ENCODE measurements around the gene ATP23. TPM values are rescaled to one million over a fixed set of nuclear protein-coding genes. Genes with fewer than 3 reads are reported as not detected.
A peak's percentile ranks its signal among the peaks of the same experiment; 100 is the strongest.

ATP23 gene
- polyA plus RNA-seq, 1 donor (not counting 4 experiments of a cell fraction or from before 2014, with no cell fraction given), result 12.2 TPM

GRCh38 chr12:57990241-57990883 is 49.0 kb downstream of the ATP23 start:
- Histone ChIP-seq H3K4me3 (ENCODE audit: control insufficient read depth in 2 of 3, extremely low read depth in 1 of 3, insufficient read depth in 2 of 3, low read depth in 1 of 3, low read length in 3 of 3) (no peak overlapping the region), H3K4me2 (ENCODE audit: control insufficient read depth, extremely low read depth, insufficient read depth, low read depth, low read length) (no peak overlapping the region), H3K36me3 (ENCODE audit: control insufficient read depth in 2 of 2, extremely low read depth in 1 of 2, insufficient read depth in 2 of 2, low read length in 2 of 2) (no peaks in the 10 kb centered on the region), H4K20me1 (ENCODE audit: control insufficient read depth, extremely low read depth, insufficient read depth, low read length) (no peaks in the 10 kb centered on the region), H2AFZ (ENCODE audit: control insufficient read depth, low read length) (no peak overlapping the region), H3K9ac (ENCODE audit: control insufficient read depth, extremely low read depth, insufficient read depth, low read length) (no peak overlapping the region), H3K27ac (ENCODE audit: control insufficient read depth, insufficient read depth, low read length) (no peak overlapping the region), H3K27me3 (ENCODE audit: control insufficient read depth, extremely low read depth, insufficient read depth, low read length) (no peaks in the 10 kb centered on the region), H3K9me1 (ENCODE audit: control insufficient read depth, extremely low read depth, insufficient read depth, low read length) (no peaks in the 10 kb centered on the region), H3K79me2 (ENCODE audit: control insufficient read depth, insufficient read depth, low read length) (no peaks in the 10 kb centered on the region), H3K9me3 (ENCODE audit: control insufficient read depth, low read depth, low read length) (no peaks in the 10 kb centered on the region), H3K4me1 (ENCODE audit: control insufficient read depth, extremely low read depth, insufficient read depth, low read length) (peaks cover 3% of the 10 kb centered on the region)
- TF ChIP-seq CTCF (optimal IDR thresholded peaks at IDR 0.05 in 1 of 3, IDR thresholded peaks at IDR 0.05 in 1 of 3, conservative IDR thresholded peaks at IDR 0.05 in 1 of 3; ENCODE audit: extremely low read depth in 1 of 3, insufficient read depth in 2 of 3, low read length in 3 of 3) (no peak), EZH2 (IDR thresholded peaks at IDR 0.05; ENCODE audit: low read length) (no peak)
- dilution Hi-C loops (cut with MboI; ENCODE audit: extremely low pct_ligation_motif_present, low sequenced_read_pairs), result no loop called here
- FAIRE-seq (no peak), DNase-seq (ENCODE audit: low read depth, low spot score) (no peak)

GRCh38 chr12:57992001-57992400 is 50.6 kb downstream of the ATP23 start:
- FAIRE-seq (peak; percentile 67), DNase-seq (ENCODE audit: low read depth, low spot score) (no peak)
- H2AFZ ChIP-seq (ENCODE audit: control insufficient read depth, low read length), result no peak overlapping the region
- no peaks in the 10 kb centered on the region for H4K20me1 ChIP-seq (ENCODE audit: control insufficient read depth, extremely low read depth, insufficient read depth, low read length)
- H3K9ac ChIP-seq (ENCODE audit: control insufficient read depth, extremely low read depth, insufficient read depth, low read length), result no peak overlapping the region
- H3K27ac ChIP-seq (ENCODE audit: control insufficient read depth, insufficient read depth, low read length), result no peak overlapping the region
- TF ChIP-seq CTCF (optimal IDR thresholded peaks at IDR 0.05 in 1 of 3, IDR thresholded peaks at IDR 0.05 in 1 of 3, conservative IDR thresholded peaks at IDR 0.05 in 1 of 3; ENCODE audit: extremely low read depth in 1 of 3, insufficient read depth in 2 of 3, low read length in 3 of 3) (no peak), EZH2 (IDR thresholded peaks at IDR 0.05; ENCODE audit: low read length) (no peak)
- no peaks in the 10 kb centered on the region for H3K36me3 ChIP-seq (ENCODE audit: control insufficient read depth in 2 of 2, extremely low read depth in 1 of 2, insufficient read depth in 2 of 2, low read length in 2 of 2)
- H3K9me3 ChIP-seq (ENCODE audit: control insufficient read depth, low read depth, low read length), result peaks cover under 1% of the 10 kb centered on the region
- H3K27me3 ChIP-seq (ENCODE audit: control insufficient read depth, extremely low read depth, insufficient read depth, low read length), result no peaks in the 10 kb centered on the region
- no peak overlapping the region for H3K4me3 ChIP-seq (ENCODE audit: control insufficient read depth in 2 of 3, extremely low read depth in 1 of 3, insufficient read depth in 2 of 3, low read depth in 1 of 3, low read length in 3 of 3)
- no peak overlapping the region for H3K4me2 ChIP-seq (ENCODE audit: control insufficient read depth, extremely low read depth, insufficient read depth, low read depth, low read length)
- dilution Hi-C loops (cut with MboI; ENCODE audit: extremely low pct_ligation_motif_present, low sequenced_read_pairs), result no loop called here
- H3K9me1 ChIP-seq (ENCODE audit: control insufficient read depth, extremely low read depth, insufficient read depth, low read length), result no peaks in the 10 kb centered on the region
- no peaks in the 10 kb centered on the region for H3K79me2 ChIP-seq (ENCODE audit: control insufficient read depth, insufficient read depth, low read length)
- H3K4me1 ChIP-seq (ENCODE audit: control insufficient read depth, extremely low read depth, insufficient read depth, low read length), result peaks cover 3% of the 10 kb centered on the region

Data from keratinocyte (primary cell).